GM21723 (cell line): Measurements from ENCODE around the gene SAPCD2.

Source experiments
- ATAC-seq: cut with Tn5 transposase; IDR thresholded peaks from one replicate; pipeline ENCODE4 v1.9.1; 2021; ENCODE audit warnings: mild to moderate bottlenecking, moderate library complexity; ENCODE audit not compliant: unreplicated experiment

SAPCD2 gene

GRCh38 chr9:137082925-137083290, 12.6 kb upstream of the SAPCD2 start:
- ATAC-seq: no peak

- ATAC-seq: no peak
Measured at GRCh38 chr9:137082222-137082924, 12.0 kb upstream of the SAPCD2 start.

GRCh38 chr9:137080260-137081122, 10.1 kb upstream of the SAPCD2 start:
- no peak for ATAC-seq

- ATAC-seq: no peak
Measured at GRCh38 chr9:137079401-137079787, 9.0 kb upstream of the SAPCD2 start.

GRCh38 chr9:137078701-137079400, 8.5 kb upstream of the SAPCD2 start:
- no peak for ATAC-seq

GRCh38 chr9:137077758-137078693, 7.7 kb upstream of the SAPCD2 start:
- peak; percentile 35 for ATAC-seq

GRCh38 chr9:137077010-137077747, 6.8 kb upstream of the SAPCD2 start, which contains the start of gene UAP1L1:
UAP1L1 (plus strand) TSS chr9:137077517; CDS start chr9:137077533, 16 bp downstream.
- peak; percentile 63 for ATAC-seq

GRCh38 chr9:137076636-137077009, 6.3 kb upstream of the SAPCD2 start:
- ATAC-seq: no peak

- ATAC-seq: no peak
Measured at GRCh38 chr9:137075275-137075775, 5.0 kb upstream of the SAPCD2 start.

- no peak for ATAC-seq
Measured at GRCh38 chr9:137074657-137075274, 4.4 kb upstream of the SAPCD2 start.

GRCh38 chr9:137073992-137074399, 3.6 kb upstream of the SAPCD2 start:
- ATAC-seq: no peak

GRCh38 chr9:137071282-137071681, 925 bp upstream of the SAPCD2 start:
- ATAC-seq: no peak

GRCh38 chr9:137070906-137071275, 534 bp upstream of the SAPCD2 start:
- ATAC-seq: no peak

GRCh38 chr9:137069508-137070091, 757 bp downstream of the SAPCD2 start:
- ATAC-seq: peak; percentile 19

- no peak for ATAC-seq
Measured at GRCh38 chr9:137068539-137069507, 1.5 kb downstream of the SAPCD2 start.

GRCh38 chr9:137067860-137068538, 2.4 kb downstream of the SAPCD2 start:
- peak; percentile 47 for ATAC-seq
